Activated CD4-positive, alpha-beta T cell treated with anti-CD3 and anti-CD28 coated beads, Interleukin-2, amount 10 ng/mL, durations not matched to agents 7 days and 5 days (primary cell): ENCODE data around the gene SHISA4. TPM values are rescaled to one million over a fixed set of nuclear protein-coding genes. Genes with fewer than 3 reads are reported as not detected.

Experiments used
- CTCF ChIA-PET: fragments of 350-600 bp; sonication (Branson Sonifier 250); formaldehyde crosslinking; loops from one replicate; lab custom pipeline; 2021; ENCODE audit warnings: antibody characterized with exemption; lab: Charles Lee
- POLR2A ChIA-PET: fragments of 350-600 bp; sonication (Branson Sonifier 250); formaldehyde crosslinking; loops from one replicate; lab custom pipeline; 2021; ENCODE audit warnings: antibody characterized with exemption; lab: Charles Lee
- DNase-seq: peaks from one replicate; pipeline ENCODE4 v3.0.0-alpha.2; 2020
- H3K27ac Mint-ChIP-seq: one replicate; pipeline ENCODE4 v1.8.0; 2021; ENCODE audit warnings: mild to moderate bottlenecking, moderate library complexity, mixed read lengths
- H3K27me3 Mint-ChIP-seq: one replicate; pipeline ENCODE4 v1.8.0; 2021; ENCODE audit warnings: mixed read lengths
- H3K36me3 Mint-ChIP-seq: one replicate; pipeline ENCODE4 v1.8.0; 2021; ENCODE audit warnings: low read depth, mixed read lengths
- H3K4me1 Mint-ChIP-seq: one replicate; pipeline ENCODE4 v1.8.0; 2021; ENCODE audit warnings: mixed read lengths
- H3K4me3 Mint-ChIP-seq: one replicate; pipeline ENCODE4 v1.8.0; 2021; ENCODE audit warnings: mild to moderate bottlenecking, moderate library complexity, mixed read lengths
- H3K9me3 Mint-ChIP-seq: one replicate; pipeline ENCODE4 v1.8.0; 2021; ENCODE audit warnings: mixed read lengths
- microRNA-seq: library from miRNA; unstranded; fragments of <30 nt; microRNA quantifications from one replicate; pipeline ENCODE4 v1.2.0, GENCODE V29; 2021; ENCODE audit warnings: borderline microRNAs expressed, borderline replicate concordance
- total RNA-seq, 2 experiments: library from RNA; stranded (reverse); gene quantifications; one replicate each; pipeline ENCODE4 v1.2.3, GENCODE V29; 2021

The SHISA4 gene
- total RNA-seq, 2 experiments from 2014 or later: 0.57 to 0.83 TPM

DNA sequence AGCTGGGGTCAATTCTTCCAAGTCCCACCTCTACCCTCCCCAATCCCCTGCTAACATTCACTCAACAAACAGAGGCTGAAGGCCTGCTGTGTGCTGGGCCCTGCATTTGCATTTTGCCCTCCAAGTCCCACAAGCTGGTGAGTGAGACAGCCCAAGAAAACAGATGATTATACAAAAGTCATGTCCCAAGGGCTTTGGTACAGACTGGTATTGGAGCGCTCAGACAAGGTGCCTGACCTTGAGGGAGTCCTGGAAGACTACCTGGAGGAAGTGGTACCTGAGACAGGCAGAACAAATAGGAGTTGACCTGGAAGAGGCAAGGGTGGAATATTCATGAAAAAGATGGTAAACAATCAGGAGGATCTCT is 53.4 kb downstream of the SHISA4 start:
- Mint-ChIP-seq H3K9me3 (no peaks in the 10 kb centered on the region), H3K4me1 (peaks cover 12% of the 10 kb centered on the region), H3K4me3 (no peak overlapping the region), H3K36me3 (no peaks in the 10 kb centered on the region), H3K27me3 (peaks cover 40% of the 10 kb centered on the region), H3K27ac (no peak overlapping the region)
- POLR2A ChIA-PET: no interaction called here
- CTCF ChIA-PET: no interaction called here
- no peak for DNase-seq

Small RNA genes lying within 50 kb of the gene (microRNA-seq; reads per million reads assigned to microRNA genes)
- gene MIR6739: not detected

Other genes with a start within 250 kb of the SHISA4 start
- gene IPO9, start 59.7 kb upstream of the SHISA4 start, total RNA-seq: 10 to 100 TPM; 47.9 to 52.4 TPM
- gene LMOD1, start 57.6 kb downstream of the SHISA4 start, total RNA-seq: not detected
- gene TIMM17A, start 66.6 kb downstream of the SHISA4 start, total RNA-seq: 10 to 100 TPM; 42.8 to 45.1 TPM
- gene RNPEP, start 93.8 kb downstream of the SHISA4 start, total RNA-seq: 10 to 100 TPM; 31.0 to 32.8 TPM
- under 1 TPM; 0.22 to 0.56 TPM for gene ELF3, start 121.7 kb downstream of the SHISA4 start, total RNA-seq
- not detected for gene GPR37L1, start 234.0 kb downstream of the SHISA4 start, total RNA-seq